ENCODE measurements around the gene SELENON.

The SELENON gene

GRCh38 chr1:25774921-25775771, 24.8 kb upstream of the SELENON start:
- DNase-seq (ENCODE audit: low spot score), result no peak
- TF ChIP-seq CTCF (IDR thresholded peaks at IDR 0.05; ENCODE audit: extremely low read depth, insufficient read depth, missing control alignments), result no peak

GRCh38 chr1:25779388-25779787, 20.6 kb upstream of the SELENON start:
- no peak for TF ChIP-seq CTCF (IDR thresholded peaks at IDR 0.05; ENCODE audit: extremely low read depth, insufficient read depth, missing control alignments)
- DNase-seq (ENCODE audit: low spot score), result no peak
- in situ Hi-C loops (cut with MboI; ENCODE audit: low pct_unique_long_range_greater_than_20kb, low sequenced_read_pairs, unreplicated experiment), result no loop called here

More at GRCh38 chr1:25774921-25775771, 24.8 kb upstream of the SELENON start:
- in situ Hi-C loops (cut with MboI; ENCODE audit: low pct_unique_long_range_greater_than_20kb, low sequenced_read_pairs, unreplicated experiment), result no loop called here

DNA sequence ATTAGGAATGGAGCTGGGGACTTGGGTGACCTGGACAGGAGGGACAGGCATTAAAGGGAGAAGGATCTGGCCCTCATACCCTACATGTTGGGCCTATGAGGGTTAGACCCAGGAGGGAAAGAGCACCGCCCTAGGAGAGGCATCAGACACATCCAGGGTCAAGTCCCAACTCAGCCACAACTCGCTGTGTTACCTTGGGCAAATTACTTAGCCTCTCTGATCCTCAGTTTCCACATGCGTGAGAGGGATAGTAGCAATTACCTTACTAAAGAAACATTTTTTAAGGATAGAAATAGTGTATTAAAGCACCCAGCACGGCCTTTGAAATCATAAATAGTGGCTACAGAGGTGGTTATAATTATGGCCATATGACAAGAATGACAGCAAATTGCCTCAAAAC, 20.1 kb upstream of the SELENON start:
- no peak for TF ChIP-seq CTCF (IDR thresholded peaks at IDR 0.05; ENCODE audit: extremely low read depth, insufficient read depth, missing control alignments)
- no peak for DNase-seq (ENCODE audit: low spot score)
- in situ Hi-C loops (cut with MboI; ENCODE audit: low pct_unique_long_range_greater_than_20kb, low sequenced_read_pairs, unreplicated experiment), result no loop called here

GRCh38 chr1:25780318-25781129, 19.5 kb upstream of the SELENON start:
- TF ChIP-seq CTCF (IDR thresholded peaks at IDR 0.05; ENCODE audit: extremely low read depth, insufficient read depth, missing control alignments), result no peak
- DNase-seq (ENCODE audit: low spot score), result no peak
- in situ Hi-C loops (cut with MboI; ENCODE audit: low pct_unique_long_range_greater_than_20kb, low sequenced_read_pairs, unreplicated experiment), result no loop called here

DNA sequence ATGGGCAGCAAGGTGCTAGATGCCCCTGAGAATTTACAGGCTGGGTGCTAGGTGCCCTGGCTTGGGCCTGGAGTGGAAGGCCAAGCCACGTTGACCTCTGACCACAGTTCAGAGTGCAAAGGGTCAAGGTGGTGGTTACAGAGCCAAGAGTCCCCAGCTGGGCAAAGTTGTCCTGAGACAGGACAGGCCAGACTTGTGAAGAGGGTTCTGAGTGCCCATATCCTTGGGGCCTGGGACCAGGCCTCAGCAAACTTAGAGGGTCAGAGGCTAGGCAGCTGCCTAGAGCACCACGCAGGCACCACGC, 18.9 kb upstream of the SELENON start:
- DNase-seq (ENCODE audit: low spot score), result no peak
- in situ Hi-C loops (cut with MboI; ENCODE audit: low pct_unique_long_range_greater_than_20kb, low sequenced_read_pairs, unreplicated experiment), result no loop called here
- TF ChIP-seq CTCF (IDR thresholded peaks at IDR 0.05; ENCODE audit: extremely low read depth, insufficient read depth, missing control alignments), result no peak

DNA sequence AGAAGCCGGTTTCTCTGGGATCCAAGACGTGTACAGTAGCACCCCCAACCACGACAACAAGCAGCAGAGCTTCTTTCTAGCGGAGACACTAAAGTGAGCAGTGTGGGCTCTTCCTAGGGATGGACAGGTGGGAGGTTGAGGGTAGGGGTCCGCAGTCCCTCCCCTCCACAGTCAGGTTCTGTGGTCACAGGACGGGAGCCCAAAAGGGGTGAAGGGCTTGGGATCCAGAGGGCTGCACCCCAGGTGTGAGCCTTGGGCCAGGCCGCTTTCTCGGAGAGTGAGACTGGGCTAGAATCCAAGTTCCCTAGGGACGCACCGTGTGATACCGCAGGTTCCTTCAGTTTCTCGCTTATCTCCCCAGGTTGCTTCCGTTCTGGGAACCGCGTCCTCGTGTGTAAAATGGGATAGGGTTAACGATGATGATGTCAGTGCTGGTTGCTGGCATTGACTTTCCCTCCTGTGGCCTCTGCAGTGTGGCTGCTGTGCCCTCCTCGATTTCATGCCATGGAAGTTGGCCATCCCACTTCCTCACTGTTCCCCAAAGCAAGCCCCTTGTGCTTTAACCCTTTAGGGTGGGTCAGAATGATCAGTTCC, 17.3 kb upstream of the SELENON start:
- no peak for TF ChIP-seq CTCF (IDR thresholded peaks at IDR 0.05; ENCODE audit: extremely low read depth, insufficient read depth, missing control alignments)
- DNase-seq (ENCODE audit: low spot score), result no peak
- in situ Hi-C loops (cut with MboI; ENCODE audit: low pct_unique_long_range_greater_than_20kb, low sequenced_read_pairs, unreplicated experiment), result no loop called here
